Measurements from ENCODE around the gene CDH23.

CDH23 gene

GRCh38 chr10:71555087-71555723 lies 158.5 kb downstream of the CDH23 start:
- no peak overlapping the region for H3K4me3 ChIP-seq (ENCODE audit: low read depth, low read length)
- no peak overlapping the region for H3K27ac ChIP-seq (ENCODE audit: low read depth, low read length)
- no peaks in the 10 kb centered on the region for H3K36me3 ChIP-seq (ENCODE audit: control insufficient read depth, insufficient read depth, low read length)
- H3K9me3 ChIP-seq (ENCODE audit: control insufficient read depth, insufficient read depth, low read depth, low read length): no peaks in the 10 kb centered on the region
- H3K9ac ChIP-seq (ENCODE audit: low read length): no peak overlapping the region
- H3K27me3 ChIP-seq (ENCODE audit: control insufficient read depth, insufficient read depth, low read length): no peaks in the 10 kb centered on the region
- H3K4me1 ChIP-seq (ENCODE audit: control insufficient read depth, insufficient read depth, low read length): peaks cover 28% of the 10 kb centered on the region

GRCh38 chr10:71555724-71556119 lies 159.0 kb downstream of the CDH23 start:
- Histone ChIP-seq H3K4me3 (ENCODE audit: low read depth, low read length) (no peak overlapping the region), H3K9me3 (ENCODE audit: control insufficient read depth, insufficient read depth, low read depth, low read length) (no peaks in the 10 kb centered on the region), H3K27ac (ENCODE audit: low read depth, low read length) (no peak overlapping the region), H3K4me1 (ENCODE audit: control insufficient read depth, insufficient read depth, low read length) (peaks cover 25% of the 10 kb centered on the region), H3K27me3 (ENCODE audit: control insufficient read depth, insufficient read depth, low read length) (no peaks in the 10 kb centered on the region), H3K36me3 (ENCODE audit: control insufficient read depth, insufficient read depth, low read length) (no peaks in the 10 kb centered on the region), H3K9ac (ENCODE audit: low read length) (no peak overlapping the region)

GRCh38 chr10:71558991-71559390 lies 162.3 kb downstream of the CDH23 start:
- H3K27me3 ChIP-seq (ENCODE audit: control insufficient read depth, insufficient read depth, low read length): no peaks in the 10 kb centered on the region
- no peak overlapping the region for H3K27ac ChIP-seq (ENCODE audit: low read depth, low read length)
- no peaks in the 10 kb centered on the region for H3K9me3 ChIP-seq (ENCODE audit: control insufficient read depth, insufficient read depth, low read depth, low read length)
- H3K36me3 ChIP-seq (ENCODE audit: control insufficient read depth, insufficient read depth, low read length): no peaks in the 10 kb centered on the region
- H3K4me3 ChIP-seq (ENCODE audit: low read depth, low read length): no peak overlapping the region
- H3K9ac ChIP-seq (ENCODE audit: low read length): no peak overlapping the region
- peaks cover 11% of the 10 kb centered on the region for H3K4me1 ChIP-seq (ENCODE audit: control insufficient read depth, insufficient read depth, low read length)

GRCh38 chr10:71561003-71561574 lies 164.4 kb downstream of the CDH23 start:
- Histone ChIP-seq H3K4me3 (ENCODE audit: low read depth, low read length) (no peak overlapping the region), H3K36me3 (ENCODE audit: control insufficient read depth, insufficient read depth, low read length) (no peaks in the 10 kb centered on the region), H3K9me3 (ENCODE audit: control insufficient read depth, insufficient read depth, low read depth, low read length) (no peaks in the 10 kb centered on the region), H3K4me1 (ENCODE audit: control insufficient read depth, insufficient read depth, low read length) (peaks cover 22% of the 10 kb centered on the region), H3K27ac (ENCODE audit: low read depth, low read length) (no peak overlapping the region), H3K9ac (ENCODE audit: low read length) (no peak overlapping the region), H3K27me3 (ENCODE audit: control insufficient read depth, insufficient read depth, low read length) (no peaks in the 10 kb centered on the region)

- H3K27me3 ChIP-seq (ENCODE audit: control insufficient read depth, insufficient read depth, low read length): no peaks in the 10 kb centered on the region
- H3K27ac ChIP-seq (ENCODE audit: low read depth, low read length): no peak overlapping the region
- no peak overlapping the region for H3K4me3 ChIP-seq (ENCODE audit: low read depth, low read length)
- peaks cover 22% of the 10 kb centered on the region for H3K4me1 ChIP-seq (ENCODE audit: control insufficient read depth, insufficient read depth, low read length)
- H3K9ac ChIP-seq (ENCODE audit: low read length): no peak overlapping the region
- H3K9me3 ChIP-seq (ENCODE audit: control insufficient read depth, insufficient read depth, low read depth, low read length): no peaks in the 10 kb centered on the region
- H3K36me3 ChIP-seq (ENCODE audit: control insufficient read depth, insufficient read depth, low read length): no peaks in the 10 kb centered on the region
Measured at GRCh38 chr10:71562181-71562580, 165.5 kb downstream of the CDH23 start.

- Histone ChIP-seq H3K27ac (ENCODE audit: low read depth, low read length) (no peak overlapping the region), H3K36me3 (ENCODE audit: control insufficient read depth, insufficient read depth, low read length) (no peaks in the 10 kb centered on the region), H3K4me1 (ENCODE audit: control insufficient read depth, insufficient read depth, low read length) (peaks cover 22% of the 10 kb centered on the region), H3K9me3 (ENCODE audit: control insufficient read depth, insufficient read depth, low read depth, low read length) (no peaks in the 10 kb centered on the region), H3K9ac (ENCODE audit: low read length) (no peak overlapping the region), H3K27me3 (ENCODE audit: control insufficient read depth, insufficient read depth, low read length) (no peaks in the 10 kb centered on the region), H3K4me3 (ENCODE audit: low read depth, low read length) (no peak overlapping the region)
Measured at GRCh38 chr10:71562904-71563303, 166.2 kb downstream of the CDH23 start.

- Histone ChIP-seq H3K9ac (ENCODE audit: low read length) (no peak overlapping the region), H3K4me3 (ENCODE audit: low read depth, low read length) (no peak overlapping the region), H3K27me3 (ENCODE audit: control insufficient read depth, insufficient read depth, low read length) (no peaks in the 10 kb centered on the region), H3K9me3 (ENCODE audit: control insufficient read depth, insufficient read depth, low read depth, low read length) (no peaks in the 10 kb centered on the region), H3K27ac (ENCODE audit: low read depth, low read length) (no peak overlapping the region), H3K36me3 (ENCODE audit: control insufficient read depth, insufficient read depth, low read length) (no peaks in the 10 kb centered on the region), H3K4me1 (ENCODE audit: control insufficient read depth, insufficient read depth, low read length) (peaks cover 22% of the 10 kb centered on the region)
Measured at GRCh38 chr10:71564194-71564820, 167.6 kb downstream of the CDH23 start.

GRCh38 chr10:71565284-71566000 lies 168.7 kb downstream of the CDH23 start:
- H3K9ac ChIP-seq (ENCODE audit: low read length): no peak overlapping the region
- peaks cover 22% of the 10 kb centered on the region for H3K4me1 ChIP-seq (ENCODE audit: control insufficient read depth, insufficient read depth, low read length)
- H3K9me3 ChIP-seq (ENCODE audit: control insufficient read depth, insufficient read depth, low read depth, low read length): no peaks in the 10 kb centered on the region
- H3K27ac ChIP-seq (ENCODE audit: low read depth, low read length): no peak overlapping the region
- H3K36me3 ChIP-seq (ENCODE audit: control insufficient read depth, insufficient read depth, low read length): no peaks in the 10 kb centered on the region
- H3K4me3 ChIP-seq (ENCODE audit: low read depth, low read length): no peak overlapping the region
- H3K27me3 ChIP-seq (ENCODE audit: control insufficient read depth, insufficient read depth, low read length): no peaks in the 10 kb centered on the region

GRCh38 chr10:71567006-71567405 lies 170.3 kb downstream of the CDH23 start:
- Histone ChIP-seq H3K4me1 (ENCODE audit: control insufficient read depth, insufficient read depth, low read length) (peaks cover 13% of the 10 kb centered on the region), H3K9ac (ENCODE audit: low read length) (no peak overlapping the region), H3K4me3 (ENCODE audit: low read depth, low read length) (no peak overlapping the region), H3K27ac (ENCODE audit: low read depth, low read length) (no peak overlapping the region), H3K36me3 (ENCODE audit: control insufficient read depth, insufficient read depth, low read length) (no peaks in the 10 kb centered on the region), H3K9me3 (ENCODE audit: control insufficient read depth, insufficient read depth, low read depth, low read length) (no peaks in the 10 kb centered on the region), H3K27me3 (ENCODE audit: control insufficient read depth, insufficient read depth, low read length) (no peaks in the 10 kb centered on the region)

- Histone ChIP-seq H3K27me3 (ENCODE audit: control insufficient read depth, insufficient read depth, low read length) (no peaks in the 10 kb centered on the region), H3K36me3 (ENCODE audit: control insufficient read depth, insufficient read depth, low read length) (no peaks in the 10 kb centered on the region), H3K4me1 (ENCODE audit: control insufficient read depth, insufficient read depth, low read length) (peaks cover 11% of the 10 kb centered on the region), H3K27ac (ENCODE audit: low read depth, low read length) (no peak overlapping the region), H3K4me3 (ENCODE audit: low read depth, low read length) (no peak overlapping the region), H3K9me3 (ENCODE audit: control insufficient read depth, insufficient read depth, low read depth, low read length) (no peaks in the 10 kb centered on the region), H3K9ac (ENCODE audit: low read length) (no peak overlapping the region)
Measured at GRCh38 chr10:71568896-71569492, 172.3 kb downstream of the CDH23 start.
